COLO829 (cell line): ENCODE data around the gene LOXL4.
A peak's percentile ranks its signal among the peaks of the same experiment; 100 is the strongest.

Experiments
- DNase-seq: peaks from one replicate; pipeline ENCODE4 v3.0.0; 2012; ENCODE audit warnings: low spot score

Gene LOXL4

DNA sequence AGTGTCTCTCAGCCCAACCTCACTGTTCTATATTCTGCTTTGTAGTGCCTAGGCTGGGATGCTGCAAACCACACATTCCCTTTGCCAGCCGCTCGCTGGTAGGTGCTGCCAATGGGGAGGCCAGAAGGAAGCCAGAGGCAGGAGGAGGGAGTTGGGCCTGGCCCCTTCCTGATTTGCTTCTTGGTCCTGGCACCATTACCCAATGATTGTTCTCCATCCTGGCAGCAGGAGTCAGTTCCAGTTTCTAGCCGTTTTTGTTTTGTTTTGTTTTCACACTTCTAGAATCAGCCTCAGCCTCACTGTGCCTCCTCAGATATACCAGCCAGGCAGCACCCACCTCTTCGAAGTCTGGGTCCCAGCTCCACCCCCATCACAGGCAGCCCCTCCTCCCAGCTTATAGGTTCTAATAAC lies 27.4 kb upstream of the LOXL4 start:
- DNase-seq: no peak

DNA sequence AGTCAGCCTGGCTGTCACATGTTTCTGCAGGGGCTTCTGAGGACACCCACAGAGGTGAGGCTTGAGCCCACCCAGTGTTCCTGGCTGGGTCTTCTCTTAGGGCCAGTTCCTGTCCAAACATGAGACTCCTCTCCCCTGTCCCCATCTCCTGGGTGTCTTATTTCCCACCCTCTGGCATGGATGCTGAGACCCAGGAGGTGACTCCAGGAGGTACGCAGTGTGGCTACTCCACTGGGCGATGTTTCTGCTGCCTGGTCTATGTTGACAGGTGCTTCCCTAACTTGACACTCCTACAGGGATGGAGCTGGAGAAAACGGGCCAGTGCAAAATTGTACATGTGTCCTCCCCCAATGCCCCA lies 26.3 kb upstream of the LOXL4 start:
- no peak for DNase-seq

DNA sequence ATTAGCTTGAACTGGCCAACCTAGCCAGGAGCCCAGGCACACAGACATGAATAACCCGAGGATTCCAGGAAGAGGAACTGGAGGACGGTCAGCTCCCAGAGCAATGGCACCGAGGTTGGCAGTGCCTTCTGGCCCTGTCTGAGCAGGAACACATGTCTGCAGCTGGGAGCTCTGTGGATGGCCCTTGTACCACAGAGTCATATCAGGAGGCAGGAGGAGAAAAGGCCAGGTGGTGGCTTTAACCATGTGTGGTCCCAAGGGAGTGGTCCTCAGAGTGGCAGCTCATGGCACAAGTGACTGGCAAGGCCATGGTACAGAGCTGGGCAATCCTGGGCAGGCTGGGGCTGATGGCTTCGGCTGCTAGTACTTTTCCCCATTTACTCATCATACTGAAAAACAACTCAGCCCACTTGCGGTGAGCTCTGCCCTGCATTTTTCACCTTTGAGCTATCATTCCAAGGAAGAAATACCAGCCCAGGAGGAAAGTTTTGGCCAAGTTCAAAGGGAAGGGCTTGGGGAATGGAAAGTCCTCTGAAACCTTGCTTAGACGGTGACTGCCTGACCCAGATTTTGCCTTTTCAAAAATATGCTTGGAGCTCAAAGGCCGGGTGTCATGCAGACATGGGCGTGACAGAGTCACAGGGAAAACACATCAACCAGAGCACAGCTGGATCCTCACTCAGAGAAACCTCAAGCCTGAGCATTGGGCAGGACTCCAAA lies 25.7 kb upstream of the LOXL4 start:
- DNase-seq: no peak

DNA sequence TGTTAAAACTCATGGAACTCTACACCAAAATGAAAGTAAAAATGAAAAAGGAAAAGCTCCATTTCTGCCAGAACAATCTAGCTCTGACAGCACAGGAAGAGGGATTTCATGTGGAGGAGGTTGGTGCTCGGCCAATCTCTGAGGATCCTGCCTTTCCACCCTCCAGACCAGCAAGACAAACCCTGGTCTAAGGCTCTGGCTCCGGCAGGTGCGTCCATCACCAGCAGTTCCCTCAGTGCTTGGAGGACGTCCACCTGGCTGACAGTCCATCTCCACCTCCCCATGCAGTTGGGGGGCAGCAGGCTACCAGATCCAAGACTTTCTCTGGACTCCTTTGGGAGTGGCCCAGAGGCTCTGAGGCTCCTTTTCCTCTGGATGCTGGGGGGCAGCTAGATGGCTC lies 25.0 kb upstream of the LOXL4 start:
- DNase-seq: no peak

DNA sequence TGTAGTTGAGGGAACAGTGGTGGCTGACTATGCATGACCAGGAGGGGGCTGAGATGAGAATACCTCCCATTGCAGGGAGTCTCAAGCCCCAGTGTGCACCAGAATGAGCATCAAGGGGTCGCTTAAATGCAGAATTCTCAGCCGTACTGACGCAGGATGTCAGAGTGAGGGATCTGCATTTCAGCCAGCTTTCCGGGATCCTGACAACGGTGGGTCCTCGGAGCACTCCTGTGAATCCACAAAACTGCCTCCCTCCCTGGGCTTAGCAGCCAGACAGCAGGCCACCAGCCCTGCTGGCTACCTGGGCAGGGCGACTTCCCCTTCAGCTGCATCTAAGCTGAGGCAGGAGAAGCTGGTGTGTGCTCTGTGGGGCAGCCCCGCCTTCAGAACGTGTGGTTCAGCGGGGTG lies 21.8 kb upstream of the LOXL4 start:
- no peak for DNase-seq

DNA sequence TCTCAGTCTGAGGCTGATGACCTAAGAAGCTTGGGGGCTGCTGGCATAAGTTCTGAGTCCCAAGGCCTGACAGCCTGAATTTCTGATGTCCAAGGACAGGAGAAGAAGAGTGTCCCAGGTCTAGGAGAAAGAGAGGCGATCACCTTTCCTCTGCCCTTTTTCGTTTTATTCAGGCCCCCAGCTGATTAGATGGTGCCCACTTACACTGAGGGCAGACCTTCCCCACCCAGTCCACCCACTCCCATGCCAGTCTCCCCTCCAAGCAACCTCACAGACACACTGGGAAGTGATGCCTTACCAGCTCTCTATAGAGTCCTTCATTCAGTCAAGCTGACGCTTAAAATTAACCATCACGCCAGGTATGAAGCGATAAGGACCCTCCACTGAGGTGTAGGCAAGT lies 19.3 kb upstream of the LOXL4 start:
- DNase-seq: no peak

DNA sequence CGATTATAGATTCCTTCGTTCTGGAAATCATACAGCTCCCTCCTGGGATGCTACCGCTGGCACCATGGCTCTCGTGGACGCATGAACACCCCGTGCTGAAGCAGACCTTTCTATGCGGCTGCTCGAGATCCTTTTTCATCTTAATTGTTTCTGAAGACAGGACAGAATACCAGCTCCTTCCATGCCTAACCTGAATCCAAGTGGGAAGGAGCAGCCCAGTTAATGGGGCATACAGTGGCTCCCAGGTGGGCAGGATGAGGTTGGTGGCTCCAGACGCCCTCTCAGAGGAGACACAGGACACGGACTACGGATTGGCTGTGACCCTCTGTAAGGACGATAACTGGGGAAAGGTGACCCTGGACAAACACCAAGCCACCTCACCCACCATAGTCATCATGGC lies 18.4 kb upstream of the LOXL4 start:
- DNase-seq: no peak

DNA sequence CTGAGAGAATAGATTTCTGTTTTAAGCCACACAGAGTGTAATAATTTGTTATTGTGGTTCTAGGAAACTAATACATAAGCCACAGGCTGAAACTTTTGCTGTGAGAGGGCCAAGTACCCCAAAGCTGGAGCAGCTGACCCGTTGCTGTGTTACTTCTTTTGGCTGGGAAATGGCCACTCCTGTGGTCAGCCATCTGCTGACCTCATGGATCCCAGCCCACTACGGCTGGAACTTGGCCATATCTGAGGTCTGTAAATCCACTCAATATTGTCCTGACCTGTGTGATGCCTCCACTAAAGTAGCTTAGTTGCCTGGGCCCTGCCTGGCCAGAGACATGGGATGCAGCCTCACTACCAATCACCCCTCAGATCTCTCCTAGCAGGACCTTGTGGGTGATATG lies 17.4 kb upstream of the LOXL4 start:
- no peak for DNase-seq

DNA sequence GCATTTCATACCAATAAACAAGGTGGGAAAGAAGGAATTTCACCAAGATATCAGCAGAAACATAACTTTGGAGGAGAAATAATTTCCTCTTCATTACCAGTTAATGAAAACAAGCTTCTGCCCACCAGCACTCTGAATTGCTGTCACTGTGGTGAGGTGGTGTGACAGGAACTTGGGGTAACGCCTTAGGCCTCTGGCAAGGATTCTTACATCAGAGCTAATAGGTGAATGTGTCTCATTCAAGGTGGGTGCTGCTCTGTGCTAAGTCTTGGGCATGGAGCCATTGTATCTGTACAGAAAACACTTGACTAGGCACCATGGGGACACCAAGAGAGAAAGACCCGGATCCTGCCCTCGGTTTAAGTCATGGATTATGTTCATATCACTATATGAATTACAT lies 8.3 kb upstream of the LOXL4 start:
- no peak for DNase-seq

DNA sequence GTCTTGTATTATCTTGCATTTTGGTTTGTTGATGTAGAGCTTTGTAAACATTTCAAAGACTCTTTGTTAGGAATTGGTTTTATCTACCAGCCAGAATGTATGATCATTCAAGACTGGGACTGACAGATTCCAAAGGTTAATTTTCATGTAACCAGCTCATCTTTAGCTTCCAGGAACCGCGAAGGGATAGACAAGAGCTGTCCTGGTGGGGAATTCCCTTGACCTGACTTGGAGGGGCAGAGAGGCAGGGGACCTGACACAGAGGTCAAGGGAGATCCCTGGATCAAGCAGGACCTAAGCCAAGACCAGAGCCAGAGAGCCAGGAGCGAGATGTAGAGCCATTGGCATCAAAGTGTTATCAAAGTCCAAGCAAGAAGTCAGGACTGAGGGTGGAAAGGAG lies 6.6 kb upstream of the LOXL4 start:
- no peak for DNase-seq

DNA sequence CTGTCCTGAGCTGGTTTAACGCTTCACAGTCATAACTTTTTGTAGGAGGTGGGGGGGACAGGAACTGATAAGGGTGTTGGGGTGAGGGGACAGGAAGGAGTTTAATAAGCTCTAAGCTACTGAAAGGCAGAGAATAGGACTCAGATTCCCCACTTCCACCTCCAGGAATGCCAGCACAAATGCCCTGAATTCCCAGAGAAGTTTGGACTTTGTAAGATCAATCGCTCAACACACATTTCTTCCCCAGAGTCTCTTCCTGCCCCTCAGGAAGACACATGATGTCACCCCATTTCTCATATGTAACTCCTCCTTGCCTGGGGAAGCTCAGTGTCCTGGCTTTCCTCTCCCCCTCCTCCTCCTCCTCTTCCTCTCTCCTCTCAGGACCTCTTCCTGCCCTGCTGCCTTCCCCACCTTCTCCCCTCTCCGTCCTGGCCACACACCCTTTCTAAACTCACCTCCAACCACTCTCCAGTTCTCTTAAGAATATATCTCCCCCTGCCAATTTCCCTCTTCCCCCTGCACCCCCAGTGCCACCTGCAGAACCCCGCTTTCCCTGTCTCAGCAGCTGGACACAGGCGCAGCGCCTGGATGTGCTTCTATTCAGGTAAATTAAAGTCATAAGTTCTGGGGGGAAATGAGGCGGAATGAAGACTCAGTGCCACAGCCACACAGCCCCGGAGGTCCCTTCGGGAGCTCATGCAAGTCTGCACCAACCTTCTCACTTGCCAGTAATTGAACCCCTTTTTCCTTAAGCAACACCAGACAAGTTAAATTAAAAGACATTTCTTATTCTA lies 5.3 kb upstream of the LOXL4 start:
- no peak for DNase-seq

DNA sequence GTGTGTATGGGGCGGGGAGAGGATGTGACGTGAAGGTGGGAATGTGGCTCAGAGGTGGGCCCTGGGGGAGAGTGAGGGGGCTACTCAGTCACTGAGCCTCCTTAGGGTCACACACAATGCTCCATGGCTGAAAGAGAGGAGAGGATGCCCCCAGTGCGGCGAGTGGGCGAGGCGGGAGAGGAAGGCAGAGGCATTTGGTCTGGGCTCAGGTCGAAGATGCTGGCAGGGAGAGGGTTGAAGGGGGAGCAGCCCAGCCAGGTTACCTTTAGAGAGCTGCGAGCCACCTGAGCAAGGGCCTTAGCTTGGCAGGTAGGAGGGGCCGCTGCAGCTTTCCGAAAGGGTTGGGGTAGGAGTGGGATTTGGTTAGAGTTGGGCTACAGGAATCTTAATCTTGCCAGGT lies 4.7 kb upstream of the LOXL4 start:
- DNase-seq: no peak

DNA sequence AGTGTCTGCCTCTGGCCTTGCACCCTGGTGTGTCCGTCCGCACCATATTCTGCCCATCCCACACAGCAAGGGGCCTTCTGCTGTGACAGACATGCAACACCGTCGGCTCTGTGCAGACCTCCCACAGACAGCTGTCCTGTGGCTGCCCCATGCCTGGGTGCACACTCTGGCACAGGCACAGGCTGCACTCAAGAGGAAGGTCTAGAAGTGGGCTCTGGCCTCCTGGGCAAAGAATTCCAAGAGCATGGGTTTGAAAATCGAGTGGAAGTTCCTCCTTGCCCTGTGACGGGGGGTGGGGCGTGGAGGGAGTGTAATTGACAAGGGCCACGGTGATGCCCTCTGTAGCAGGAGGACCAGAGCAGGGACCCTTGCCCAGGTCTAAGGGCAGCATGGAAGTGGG lies 4.3 kb upstream of the LOXL4 start:
- no peak for DNase-seq

DNA sequence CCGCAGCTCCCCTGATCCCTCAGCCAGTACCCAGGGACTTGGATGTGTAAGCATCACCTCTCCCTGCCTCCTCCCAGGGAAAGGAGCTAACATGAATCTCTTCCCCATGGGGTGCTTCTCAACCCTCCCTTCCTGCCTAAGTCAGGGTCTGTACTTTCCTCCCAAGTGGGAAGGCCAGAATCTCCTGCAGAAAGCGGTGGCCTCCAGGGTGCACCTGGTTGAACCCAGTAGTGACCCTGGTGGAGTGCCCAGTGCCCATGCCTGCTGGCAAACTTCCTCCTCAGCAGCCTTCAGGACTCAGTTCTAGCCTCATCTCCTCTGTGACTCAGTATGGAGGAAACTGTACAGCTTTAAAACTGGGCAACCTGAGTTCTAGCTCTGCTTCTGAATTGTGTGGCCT lies 2.8 kb upstream of the LOXL4 start:
- no peak for DNase-seq

DNA sequence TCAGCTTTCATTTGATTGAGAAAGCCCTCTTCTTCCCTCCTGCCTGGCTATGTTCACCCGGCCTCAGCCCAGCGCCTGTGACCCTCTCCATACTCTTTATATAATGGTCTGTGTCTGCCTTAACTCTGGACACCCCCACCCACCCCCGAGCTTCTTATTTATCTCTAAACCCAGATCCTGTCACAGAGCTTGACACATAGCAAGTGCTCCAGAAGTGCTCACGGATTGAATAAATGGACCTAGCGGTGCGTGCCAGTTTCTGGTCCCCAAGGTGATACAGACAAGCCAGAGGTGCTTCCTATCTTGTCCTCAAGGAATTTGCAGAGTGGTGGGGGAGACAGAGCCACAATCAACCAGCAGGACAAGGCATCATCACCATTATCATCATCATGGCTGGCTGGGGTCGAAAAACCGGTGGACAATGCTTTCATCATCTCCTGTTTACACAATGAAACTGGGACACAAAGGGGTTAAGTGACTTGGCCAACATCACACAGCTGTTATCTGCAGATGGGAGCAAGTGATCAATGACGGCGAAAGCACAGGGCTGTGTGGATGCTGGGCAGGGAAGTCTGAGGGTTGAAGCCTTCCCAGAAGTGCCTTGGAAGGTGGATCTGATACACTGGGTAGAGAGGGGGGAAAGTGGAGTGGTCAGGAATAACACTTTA lies 2.2 kb upstream of the LOXL4 start:
- DNase-seq: no peak

DNA sequence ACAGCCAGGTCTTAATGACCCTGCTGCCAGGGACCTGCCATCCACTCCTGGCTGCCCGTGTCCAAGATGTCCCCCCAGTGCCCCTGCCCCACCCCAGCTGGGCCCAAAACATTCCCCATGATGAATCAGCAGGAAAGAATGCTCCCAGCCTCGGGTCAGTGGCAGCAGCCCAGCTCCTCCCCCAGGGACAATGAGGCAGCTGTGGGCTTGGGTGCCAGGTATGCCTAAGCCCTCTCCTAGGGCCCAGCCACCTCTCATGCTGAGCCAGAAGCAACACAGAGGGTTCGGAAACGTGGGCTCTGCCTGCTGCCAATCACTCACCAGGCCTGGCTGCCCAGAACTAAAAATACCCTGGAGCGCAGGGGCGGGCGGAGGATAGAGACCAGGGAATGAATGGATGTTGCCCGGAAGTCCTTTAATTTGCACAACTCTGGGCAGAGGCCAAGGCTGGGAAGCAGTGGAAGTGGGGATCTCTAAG lies 1.5 kb upstream of the LOXL4 start:
- peak; percentile 79 for DNase-seq

DNA sequence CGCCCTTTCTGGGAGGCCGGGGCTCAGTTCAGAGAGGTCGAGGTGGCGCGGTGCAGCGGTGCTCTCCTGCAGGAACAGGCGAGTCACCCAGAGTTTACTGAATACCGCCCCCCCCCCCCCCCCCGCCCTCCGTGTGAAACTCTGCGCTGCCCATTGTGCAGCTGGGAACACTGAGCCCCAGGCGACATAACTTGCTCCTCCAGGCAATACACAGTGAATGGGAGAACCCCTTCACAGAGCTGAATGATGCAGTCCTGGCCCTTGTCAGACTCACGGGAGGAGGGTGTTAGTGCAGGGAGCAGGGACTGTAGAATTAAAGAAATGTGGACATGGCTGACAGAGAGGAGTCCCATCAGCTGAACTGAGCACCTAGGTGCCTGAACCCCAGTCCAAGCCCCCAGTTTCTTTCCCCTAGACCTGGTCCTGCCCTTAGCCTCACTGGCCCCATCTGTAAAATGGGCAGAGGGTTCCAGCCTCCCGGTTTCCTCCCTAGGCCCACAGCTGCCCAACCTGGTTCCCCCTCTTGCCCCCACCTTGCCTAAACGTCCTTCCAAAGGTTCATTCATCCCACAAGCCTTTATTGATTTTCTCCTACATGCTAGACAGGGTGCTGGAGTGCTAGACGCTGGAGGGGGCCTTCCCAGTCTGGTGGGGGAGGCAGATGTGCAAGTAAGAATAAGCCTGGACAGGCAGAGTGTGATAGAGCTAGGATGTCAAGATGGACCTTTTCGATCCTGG lies 869 bp upstream of the LOXL4 start:
- DNase-seq: no peak

DNA sequence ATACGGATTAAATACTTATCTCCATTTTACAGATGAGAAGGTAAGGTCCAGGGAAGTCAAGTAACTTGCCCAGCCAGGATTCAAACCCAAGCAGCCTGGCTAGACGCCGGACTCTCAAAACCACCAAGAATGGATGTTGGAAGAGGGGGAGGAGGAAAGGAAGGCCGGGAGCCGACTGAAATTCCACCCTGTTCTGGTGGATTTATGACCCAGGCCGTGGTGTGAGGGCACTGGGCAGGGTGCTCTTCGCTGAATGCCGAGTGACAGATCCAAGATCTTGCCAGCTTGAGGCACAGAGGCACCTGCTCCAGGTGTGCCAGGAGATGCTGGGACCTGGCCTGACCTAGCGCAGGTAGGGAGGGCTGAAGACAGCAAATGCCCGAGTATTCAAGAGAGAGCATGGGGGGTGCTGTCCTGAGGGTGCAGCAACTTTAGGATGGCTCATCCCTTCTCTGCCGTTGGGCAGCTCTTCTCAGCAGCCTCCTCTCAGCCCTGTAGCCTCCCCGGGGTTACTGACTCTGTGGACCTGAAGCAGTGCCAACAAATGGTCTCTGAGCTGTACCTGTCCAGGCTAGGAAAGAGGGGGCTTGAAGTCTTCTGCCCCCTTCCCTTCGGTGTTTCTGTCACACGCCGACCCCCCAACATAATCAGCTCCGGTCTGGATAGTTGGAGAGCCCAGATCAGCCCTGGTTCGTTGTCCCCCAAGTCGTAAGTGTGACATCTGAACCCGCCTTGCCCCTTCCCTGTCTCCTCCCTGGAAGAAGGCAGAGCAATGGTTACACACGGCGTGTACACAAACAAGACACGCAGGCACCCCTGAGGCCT lies 713 bp downstream of the LOXL4 start:
- no peak for DNase-seq

DNA sequence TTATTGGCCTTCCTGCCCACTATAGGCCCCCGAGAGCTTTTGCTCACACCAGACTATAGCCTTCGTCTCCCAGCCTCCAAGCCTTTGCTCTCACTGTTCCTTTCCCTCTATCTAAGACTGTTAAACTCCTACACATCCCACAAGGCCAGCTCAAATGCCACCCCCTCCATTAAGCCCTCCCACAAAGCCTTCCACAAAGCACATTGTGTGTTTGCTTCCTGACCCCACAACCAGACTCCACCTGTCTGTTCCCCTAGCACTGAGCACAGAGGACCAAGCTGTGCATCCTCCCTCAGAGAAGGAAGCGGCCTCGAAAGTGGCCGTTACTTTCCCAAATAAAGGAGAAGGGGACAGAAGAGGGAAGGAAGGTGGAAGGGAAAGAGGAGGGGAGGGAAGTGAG lies 1.3 kb downstream of the LOXL4 start:
- peak; percentile 28 for DNase-seq

DNA sequence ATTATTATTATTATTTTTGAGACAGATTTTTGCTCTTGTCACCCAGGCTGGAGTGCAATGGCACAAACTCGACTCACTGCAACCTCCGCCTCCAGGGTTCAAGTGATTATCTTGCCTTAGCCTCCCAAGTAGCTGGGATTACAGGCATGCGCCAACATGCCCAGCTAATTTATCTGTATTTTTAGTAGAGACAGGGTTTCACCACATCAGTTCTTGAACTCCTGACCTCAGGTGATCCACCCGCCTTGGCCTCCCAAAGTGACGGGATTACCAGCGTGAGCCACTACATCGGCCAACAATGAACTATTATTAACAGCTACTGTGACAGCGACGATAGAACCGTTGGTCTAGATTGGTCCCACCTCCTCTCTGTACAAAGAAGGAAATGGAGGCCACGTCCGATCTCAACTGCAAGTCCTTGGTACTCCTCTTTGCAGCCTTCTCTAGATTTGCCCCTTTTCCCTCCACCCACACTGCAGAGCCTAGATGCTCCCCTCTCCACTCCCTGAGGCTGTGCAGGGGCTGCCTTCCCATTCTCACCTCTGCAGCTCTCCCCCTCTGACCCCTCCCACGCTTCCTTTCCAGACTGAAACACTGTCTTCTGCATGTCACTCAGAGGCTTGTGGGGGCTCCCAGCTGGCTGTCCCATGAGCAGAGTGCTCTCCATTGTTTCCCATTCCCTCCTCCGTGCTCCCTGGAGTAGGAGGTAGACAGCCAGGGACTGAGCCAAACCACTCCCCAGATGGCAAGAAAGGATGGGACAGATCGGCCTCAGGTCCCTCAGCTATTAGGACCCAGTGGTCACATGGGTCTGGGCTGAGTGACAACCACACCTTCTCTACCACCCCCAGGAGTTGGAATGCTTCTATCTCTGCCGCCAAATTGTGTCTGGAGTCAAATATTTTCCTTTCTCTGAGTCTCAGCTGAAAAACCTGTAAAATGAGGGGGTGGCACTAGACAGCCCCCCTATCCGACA lies 2.3 kb downstream of the LOXL4 start:
- peak; percentile 14 for DNase-seq
